GM06990 (cell line): ENCODE measurements around the gene FOXP4.

Source experiments
- DNase-seq: peaks from one replicate; pipeline ENCODE4 v3.0.0-alpha.2; 2011; ENCODE audit not compliant: insufficient read length; ENCODE audit errors: extremely low read depth
- H3K27me3 ChIP-seq: replicated peaks from 2 replicates; pipeline ENCODE4 v1.6.0; 2011; ENCODE audit warnings: low read length; ENCODE audit not compliant: control insufficient read depth, insufficient read depth
- H3K36me3 ChIP-seq: 2 replicates; pipeline ENCODE4 v1.5.1; 2011; ENCODE audit warnings: low read length; ENCODE audit not compliant: control insufficient read depth, insufficient read depth
- H3K4me3 ChIP-seq: replicated peaks from 2 replicates; pipeline ENCODE4 v1.5.1; 2011; ENCODE audit warnings: low read depth, mild to moderate bottlenecking, control low read depth, low read length
- CTCF ChIP-seq: IDR thresholded peaks from 2 replicates; pipeline ENCODE4 v1.5.1; 2011; ENCODE audit warnings: low read length, control low read depth, mild to moderate bottlenecking, inconsistent platforms; ENCODE audit not compliant: insufficient read depth, poor library complexity, severe bottlenecking

FOXP4 gene

GRCh38 chr6:41642960-41643898, 97.0 kb downstream of the FOXP4 start:
- Histone ChIP-seq H3K36me3 (no peaks in the 10 kb centered on the region), H3K4me3 (no peak overlapping the region), H3K27me3 (peaks cover 8% of the 10 kb centered on the region)
- no peak for TF ChIP-seq CTCF
- DNase-seq = no peak

- Histone ChIP-seq H3K4me3 (no peak overlapping the region), H3K27me3 (peaks cover 8% of the 10 kb centered on the region), H3K36me3 (no peaks in the 10 kb centered on the region)
- DNase-seq = no peak
- no peak for TF ChIP-seq CTCF
Measured at GRCh38 chr6:41643899-41644269, 97.7 kb downstream of the FOXP4 start.

- no peak overlapping the region for H3K4me3 ChIP-seq
- TF ChIP-seq CTCF = no peak
- no peaks in the 10 kb centered on the region for H3K36me3 ChIP-seq
- no peak for DNase-seq
- peaks cover 6% of the 10 kb centered on the region for H3K27me3 ChIP-seq
Measured at GRCh38 chr6:41644297-41644879, 98.2 kb downstream of the FOXP4 start.

- DNase-seq = no peak
- no peak for TF ChIP-seq CTCF
- Histone ChIP-seq H3K27me3 (peaks cover 4% of the 10 kb centered on the region), H3K4me3 (no peak overlapping the region), H3K36me3 (no peaks in the 10 kb centered on the region)
Measured at GRCh38 chr6:41645007-41645618, 98.9 kb downstream of the FOXP4 start.

GRCh38 chr6:41646026-41646795, 100.0 kb downstream of the FOXP4 start:
- peaks cover 4% of the 10 kb centered on the region for H3K27me3 ChIP-seq
- H3K36me3 ChIP-seq = no peaks in the 10 kb centered on the region
- DNase-seq = no peak
- H3K4me3 ChIP-seq = no peak overlapping the region
- no peak for TF ChIP-seq CTCF
